GM18909 (cell line): ENCODE measurements around the gene ATP6V1F.
"Not testable (repeated sequence)": the region's sequence is repeated elsewhere in the genome, so short reads cannot be mapped to it uniquely, and the experiment has no call there.

Experiments used
- ATAC-seq: cut with Tn5 transposase; IDR thresholded peaks from one replicate; pipeline ENCODE4 v1.9.1; 2021; ENCODE audit warnings: mild to moderate bottlenecking; ENCODE audit not compliant: unreplicated experiment, poor library complexity

Gene ATP6V1F

GRCh38 chr7:128912709-128913495, 50.2 kb downstream of the ATP6V1F start:
- ATAC-seq, result not testable (repeated sequence)

GRCh38 chr7:128913870-128914565, 51.4 kb downstream of the ATP6V1F start:
- ATAC-seq, result no peak

- ATAC-seq, result no peak
Measured at GRCh38 chr7:128914566-128915151, 52.0 kb downstream of the ATP6V1F start.

GRCh38 chr7:128915271-128915819, 52.7 kb downstream of the ATP6V1F start:
- no peak for ATAC-seq
